GM12878 (cell line): Measurements from ENCODE around the gene NBEA. TPM values are rescaled to one million over a fixed set of nuclear protein-coding genes. Genes with fewer than 3 reads are reported as not detected.
A peak's percentile ranks its signal among the peaks of the same experiment; 100 is the strongest.

Experiments
- ATF7 ChIP-seq: fragments of 450-650 bp; IDR thresholded peaks from 2 replicates; pipeline ENCODE4 v1.6.1; 2016; ENCODE audit warnings: low read depth, mild to moderate bottlenecking
- BCL11A ChIP-seq: IDR thresholded peaks from 2 replicates; pipeline ENCODE4 v1.6.1; 2011; ENCODE audit warnings: low read depth, low read length
- CBX5 ChIP-seq: sonication (generic); IDR thresholded peaks from 2 replicates; pipeline ENCODE4 v1.6.1; 2016; ENCODE audit warnings: low read depth, moderate library complexity, mild to moderate bottlenecking, inconsistent platforms
- CREM ChIP-seq: IDR thresholded peaks from 2 replicates; pipeline ENCODE4 v1.6.1; 2014; ENCODE audit warnings: antibody characterized with exemption, low read depth
- MEF2B ChIP-seq: fragments of 450-650 bp; IDR thresholded peaks from 2 replicates; pipeline ENCODE4 v1.6.1; 2018; ENCODE audit warnings: mild to moderate bottlenecking, moderate library complexity; ENCODE audit not compliant: partially characterized antibody, poor library complexity, severe bottlenecking
- MLLT1 ChIP-seq: fragments of 450-650 bp; IDR thresholded peaks from 2 replicates; pipeline ENCODE4 v1.6.1; 2016; ENCODE audit warnings: mild to moderate bottlenecking
- NFYA ChIP-seq: IDR thresholded peaks from 2 replicates; pipeline ENCODE4 v1.6.1; 2011; ENCODE audit warnings: low read depth, mild to moderate bottlenecking, low read length, improper control_type of control experiment, borderline replicate concordance
- NR2C1 ChIP-seq: fragments of 450-650 bp; IDR thresholded peaks from 2 replicates; pipeline ENCODE4 v1.6.1; 2017; ENCODE audit warnings: antibody characterized with exemption, mild to moderate bottlenecking, moderate library complexity
- NR2C2 ChIP-seq: IDR thresholded peaks from 2 replicates; pipeline ENCODE4 v1.6.1; 2011; ENCODE audit warnings: borderline replicate concordance, low read depth; ENCODE audit not compliant: control insufficient read depth, insufficient read length
- RAD21 ChIP-seq: IDR thresholded peaks from 2 replicates; pipeline ENCODE4 v1.6.1; 2011; ENCODE audit warnings: mild to moderate bottlenecking, low read depth, low read length, moderate library complexity; ENCODE audit not compliant: insufficient read depth
- RCOR1 ChIP-seq: conservative IDR thresholded peaks from 2 replicates; pipeline ENCODE4 v1.6.1; 2012; ENCODE audit warnings: low read depth, low read length, improper control_type of control experiment
- SP1 ChIP-seq: IDR thresholded peaks from one replicate; pipeline ENCODE4 v1.6.1; 2011; ENCODE audit warnings: low read depth, low read length
- ZNF207 ChIP-seq: fragments of 450-650 bp; IDR thresholded peaks from 2 replicates; pipeline ENCODE4 v1.6.1; 2014; ENCODE audit warnings: antibody characterized with exemption, mild to moderate bottlenecking, borderline replicate concordance
- ZZZ3 ChIP-seq: IDR thresholded peaks from 2 replicates; pipeline ENCODE4 v1.6.1; 2011; ENCODE audit warnings: low read depth; ENCODE audit not compliant: control insufficient read depth, insufficient read length
- polyA plus RNA-seq, 11 experiments: library from polyadenylated mRNA; depleted of rRNA in 4 of 11; unstranded in 6 of 11; stranded (reverse) in 5 of 11; fragments of >200 nt; fragmentation: Nextera tagmentation in 4 of 11; fragmentation: Illumina TruSeq in 1 of 11; extraction: Ambion mirVana in 4 of 11; extraction: Trizol in 1 of 11; gene quantifications; 1 replicate in 1 of 11; 2 replicates in 10 of 11; pipeline versions ENCODE4 v1.2.1 to v1.2.3, GENCODE V29; 2011 to 2016; ENCODE audit warnings: inconsistent platforms in 2 of 11, missing spikeins in 2 of 11, low read depth in 1 of 11
- total RNA-seq, 4 experiments: library from RNA; depleted of rRNA in 3 of 4; stranded (reverse); fragments of >200 nt in 3 of 4; fragmentation: Illumina TruSeq in 1 of 4; extraction: Trizol in 1 of 4; gene quantifications; 2 replicates each; pipeline versions ENCODE4 v1.2.1 to v1.2.3, GENCODE V29; 2013 to 2021
- TF ChIP-seq, protein P1 (sequence below): fragments of 450-650 bp; IDR thresholded peaks from 2 replicates; pipeline ENCODE4 v1.6.1; 2017; ENCODE audit warnings: mild to moderate bottlenecking, low read depth, inconsistent platforms; ENCODE audit not compliant: poor library complexity, severe bottlenecking

The NBEA gene
- total and polyA plus RNA-seq, 10 of the 15 experiments (the other 5 are each of a cell fraction or from before 2014, with no cell fraction given), result 0.23 to 3.6 (median 0.55) TPM

DNA sequence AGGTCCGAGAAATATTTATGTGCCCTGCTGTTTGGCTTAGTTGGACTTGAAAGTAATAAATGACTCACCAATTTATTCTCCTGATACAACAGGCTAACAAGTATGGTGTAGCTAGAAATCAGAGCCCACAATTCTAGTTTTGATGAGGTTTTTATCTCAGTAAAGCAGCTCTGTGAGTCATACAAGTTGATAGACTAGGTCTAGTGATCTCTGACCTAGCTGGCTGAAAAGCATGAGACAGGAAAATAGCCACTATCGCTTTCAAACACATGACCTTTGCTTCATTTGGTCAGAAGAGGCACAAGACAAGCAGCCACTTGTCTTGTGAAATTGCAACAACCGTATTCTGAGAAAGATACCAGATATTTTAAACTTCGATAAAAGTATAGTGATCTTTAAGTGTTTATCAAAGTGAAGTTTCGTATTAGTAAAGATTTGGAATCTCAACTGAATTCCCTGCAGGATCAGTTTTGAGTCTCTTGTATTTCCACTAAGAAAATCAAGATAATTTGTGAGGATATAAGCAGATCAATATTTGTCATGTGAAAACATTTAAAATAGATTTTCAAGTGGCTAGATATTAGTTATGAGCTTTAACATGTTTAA lies 407.7 kb downstream of the NBEA start (continued):
- no peak for TF ChIP-seq MLLT1
- TF ChIP-seq ZZZ3, result no peak
- TF ChIP-seq NFYA, result no peak
- no peak for TF ChIP-seq ZNF207
- TF ChIP-seq NR2C2, result no peak
- TF ChIP-seq RCOR1, result no peak
- TF ChIP-seq BCL11A, result 0 out of 2 replicates have a peak, but pooled peaks have one; percentile 22
- no peak for TF ChIP-seq CREM
- no peak for TF ChIP-seq NR2C1
- TF ChIP-seq, protein P1, sequence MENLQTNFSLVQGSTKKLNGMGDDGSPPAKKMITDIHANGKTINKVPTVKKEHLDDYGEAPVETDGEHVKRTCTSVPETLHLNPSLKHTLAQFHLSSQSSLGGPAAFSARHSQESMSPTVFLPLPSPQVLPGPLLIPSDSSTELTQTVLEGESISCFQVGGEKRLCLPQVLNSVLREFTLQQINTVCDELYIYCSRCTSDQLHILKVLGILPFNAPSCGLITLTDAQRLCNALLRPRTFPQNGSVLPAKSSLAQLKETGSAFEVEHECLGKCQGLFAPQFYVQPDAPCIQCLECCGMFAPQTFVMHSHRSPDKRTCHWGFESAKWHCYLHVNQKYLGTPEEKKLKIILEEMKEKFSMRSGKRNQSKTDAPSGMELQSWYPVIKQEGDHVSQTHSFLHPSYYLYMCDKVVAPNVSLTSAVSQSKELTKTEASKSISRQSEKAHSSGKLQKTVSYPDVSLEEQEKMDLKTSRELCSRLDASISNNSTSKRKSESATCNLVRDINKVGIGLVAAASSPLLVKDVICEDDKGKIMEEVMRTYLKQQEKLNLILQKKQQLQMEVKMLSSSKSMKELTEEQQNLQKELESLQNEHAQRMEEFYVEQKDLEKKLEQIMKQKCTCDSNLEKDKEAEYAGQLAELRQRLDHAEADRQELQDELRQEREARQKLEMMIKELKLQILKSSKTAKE, result peak; percentile 91
- no peak for TF ChIP-seq RAD21
- TF ChIP-seq MEF2B, result peak; percentile 12
- TF ChIP-seq SP1, result no peak
- TF ChIP-seq CBX5, result no peak
- peak; percentile 63; the same call in 1 of the 2 replicates for TF ChIP-seq ATF7
